OCI-LY3 (cell line): ENCODE results near the gene PRKAG3.

ENCODE experiments used
- H2AFZ ChIP-seq: fragments of 200-600, 300-600 bp; shearing (Covaris generic); 2 replicates; pipeline ENCODE4 v1.6.0; 2014; ENCODE audit warnings: antibody characterized with exemption, low read depth, low read length
- H3K27ac ChIP-seq: fragments of 200-600, 300-600 bp; sonication (generic); 2 replicates; pipeline ENCODE4 v1.5.1; 2014; ENCODE audit warnings: mild to moderate bottlenecking, low read length, moderate library complexity, mixed read lengths
- H3K27me3 ChIP-seq: fragments of 200-600, 300-600 bp; sonication (generic); 2 replicates; pipeline ENCODE4 v1.6.1; 2014; ENCODE audit warnings: low read depth, low read length, mixed read lengths
- H3K36me3 ChIP-seq: fragments of 200-600, 300-600 bp; sonication (generic); replicated peaks from 2 replicates; pipeline ENCODE3; 2014; ENCODE audit warnings: low read depth, low read length, mixed read lengths
- H3K4me1 ChIP-seq: fragments of 300-600, 200-600 bp; sonication (generic); 2 replicates; pipeline ENCODE4 v1.6.1; 2014; ENCODE audit warnings: low read length, mixed read lengths
- H3K4me2 ChIP-seq: fragments of 200-600, 300-600 bp; sonication (generic); 2 replicates; pipeline ENCODE4 v1.6.1; 2014; ENCODE audit warnings: low read length, mixed read lengths
- H3K4me3 ChIP-seq: fragments of 300-600, 200-600 bp; sonication (generic); 2 replicates; pipeline ENCODE4 v1.5.1; 2014; ENCODE audit warnings: antibody characterized with exemption, mild to moderate bottlenecking, low read length, moderate library complexity
- H3K79me2 ChIP-seq: fragments of 300-600, 200-600 bp; shearing (Covaris generic); 2 replicates; pipeline ENCODE4 v1.6.1; 2014; ENCODE audit warnings: mild to moderate bottlenecking, low read length, mixed read lengths
- H3K9ac ChIP-seq: fragments of 300-600, 200-600 bp; shearing (Covaris generic); 2 replicates; pipeline ENCODE4 v1.6.0; 2014; ENCODE audit warnings: mild to moderate bottlenecking, low read length, moderate library complexity
- H3K9me3 ChIP-seq: fragments of 200-600, 300-600 bp; shearing (Covaris generic); 2 replicates; pipeline ENCODE4 v1.6.1; 2014; ENCODE audit warnings: low read length, mixed read lengths; ENCODE audit not compliant: insufficient read depth
- H4K20me1 ChIP-seq: fragments of 200-600, 300-600 bp; sonication (generic); 2 replicates; pipeline ENCODE4 v1.6.1; 2016; ENCODE audit warnings: low read length, mixed read lengths; ENCODE audit not compliant: insufficient read depth
- EZH2phosphoT487 ChIP-seq: fragments of 200-600 bp; shearing (Covaris generic); IDR thresholded peaks from 2 replicates; pipeline ENCODE4 v1.6.1; 2018; ENCODE audit warnings: antibody characterized with exemption, mixed run types, low read depth
- TF ChIP-seq, protein P1 (sequence below): fragments of 200-600, 300-600 bp; sonication (generic); IDR thresholded peaks from 2 replicates; pipeline ENCODE4 v1.5.1; 2014; ENCODE audit warnings: antibody characterized with exemption, low read length, low read depth

PRKAG3 gene

DNA sequence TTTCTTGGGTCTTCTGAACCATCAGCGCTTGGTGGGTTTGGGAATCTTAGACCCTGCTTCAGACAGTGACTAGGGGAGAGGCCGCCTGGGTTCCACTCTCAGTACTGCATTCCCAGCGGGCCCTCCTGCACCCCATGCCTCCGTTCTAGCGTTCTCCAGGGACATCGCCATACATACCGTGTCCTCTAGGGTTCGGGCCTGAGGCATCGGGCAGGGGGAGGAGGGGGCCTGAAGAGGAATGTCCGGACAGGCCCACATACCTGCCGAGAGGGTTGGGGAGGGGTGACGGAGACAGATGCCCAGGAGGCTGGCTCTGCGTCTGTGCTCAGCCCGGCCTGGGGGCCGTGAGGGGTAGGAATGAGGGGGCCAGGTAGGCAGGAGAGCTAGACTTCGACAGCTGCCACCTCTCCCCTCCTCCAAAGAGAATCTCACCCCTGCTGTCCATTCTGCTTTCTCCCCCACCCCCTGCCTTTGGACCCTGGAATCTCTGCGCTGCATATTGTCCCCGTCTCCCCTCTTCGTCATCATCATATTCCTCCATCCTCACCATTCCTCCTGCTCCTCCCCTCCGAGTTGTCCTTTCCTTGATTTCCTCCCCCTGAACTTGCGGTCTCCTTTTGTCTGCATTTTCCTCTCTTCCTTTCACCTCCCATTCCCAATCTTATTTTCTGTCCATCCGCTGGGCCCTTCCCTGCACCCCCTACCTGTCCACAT, 41.2 kb upstream of the PRKAG3 start:
- Histone ChIP-seq H3K4me1 (peaks cover 40% of the 10 kb centered on the region), H3K36me3 (peaks cover 4% of the 10 kb centered on the region), H3K9me3 (no peaks in the 10 kb centered on the region), H3K9ac (peak overlapping the region; percentile 87; the same call in 1 of the 2 replicates), H2AFZ (no peak overlapping the region), H4K20me1 (no peaks in the 10 kb centered on the region), H3K27me3 (no peaks in the 10 kb centered on the region), H3K4me2 (peak overlapping the region; percentile 100), H3K27ac (no peak overlapping the region), H3K79me2 (peaks cover 11% of the 10 kb centered on the region), H3K4me3 (peak overlapping the region; percentile 93)
- TF ChIP-seq EZH2phosphoT487 = no peak
- TF ChIP-seq, protein P1, sequence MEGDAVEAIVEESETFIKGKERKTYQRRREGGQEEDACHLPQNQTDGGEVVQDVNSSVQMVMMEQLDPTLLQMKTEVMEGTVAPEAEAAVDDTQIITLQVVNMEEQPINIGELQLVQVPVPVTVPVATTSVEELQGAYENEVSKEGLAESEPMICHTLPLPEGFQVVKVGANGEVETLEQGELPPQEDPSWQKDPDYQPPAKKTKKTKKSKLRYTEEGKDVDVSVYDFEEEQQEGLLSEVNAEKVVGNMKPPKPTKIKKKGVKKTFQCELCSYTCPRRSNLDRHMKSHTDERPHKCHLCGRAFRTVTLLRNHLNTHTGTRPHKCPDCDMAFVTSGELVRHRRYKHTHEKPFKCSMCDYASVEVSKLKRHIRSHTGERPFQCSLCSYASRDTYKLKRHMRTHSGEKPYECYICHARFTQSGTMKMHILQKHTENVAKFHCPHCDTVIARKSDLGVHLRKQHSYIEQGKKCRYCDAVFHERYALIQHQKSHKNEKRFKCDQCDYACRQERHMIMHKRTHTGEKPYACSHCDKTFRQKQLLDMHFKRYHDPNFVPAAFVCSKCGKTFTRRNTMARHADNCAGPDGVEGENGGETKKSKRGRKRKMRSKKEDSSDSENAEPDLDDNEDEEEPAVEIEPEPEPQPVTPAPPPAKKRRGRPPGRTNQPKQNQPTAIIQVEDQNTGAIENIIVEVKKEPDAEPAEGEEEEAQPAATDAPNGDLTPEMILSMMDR = no peak

DNA sequence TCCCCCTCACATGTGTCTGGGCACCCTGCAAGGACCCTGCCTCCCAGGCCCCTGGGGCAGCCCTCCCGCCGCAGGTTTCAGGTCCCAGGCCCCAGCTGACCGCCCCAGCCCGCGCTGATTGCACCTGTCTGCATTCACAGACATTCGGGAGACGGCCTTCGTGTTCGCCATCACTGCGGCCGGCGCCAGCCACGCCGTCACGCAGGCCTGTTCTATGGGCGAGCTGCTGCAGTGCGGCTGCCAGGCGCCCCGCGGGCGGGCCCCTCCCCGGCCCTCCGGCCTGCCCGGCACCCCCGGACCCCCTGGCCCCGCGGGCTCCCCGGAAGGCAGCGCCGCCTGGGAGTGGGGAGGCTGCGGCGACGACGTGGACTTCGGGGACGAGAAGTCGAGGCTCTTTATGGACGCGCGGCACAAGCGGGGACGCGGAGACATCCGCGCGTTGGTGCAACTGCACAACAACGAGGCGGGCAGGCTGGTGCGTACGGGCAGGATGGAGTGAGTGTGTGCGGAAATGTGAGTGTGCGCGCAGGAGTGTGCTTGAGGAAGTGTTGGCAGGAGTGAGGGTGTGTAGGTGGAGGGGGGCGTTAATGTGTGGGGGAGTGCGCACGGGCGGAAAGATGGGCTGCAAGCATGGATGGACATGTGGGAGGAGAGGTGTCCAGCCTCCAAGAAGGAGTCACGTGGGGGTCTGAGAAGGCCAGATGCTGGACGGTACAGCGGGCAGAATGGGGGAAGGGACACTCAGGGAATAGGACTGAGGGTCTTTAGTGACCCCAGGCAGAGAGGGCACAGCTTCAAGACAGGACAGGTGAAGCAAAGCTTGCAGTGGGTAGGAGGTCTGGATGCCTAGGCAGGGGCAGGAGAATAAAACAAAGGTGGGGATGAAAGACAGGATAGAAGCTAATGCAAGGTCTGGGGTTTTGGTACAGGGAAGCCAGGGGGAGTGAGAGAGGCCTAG, 40.0 kb upstream of the PRKAG3 start:
- no peaks in the 10 kb centered on the region for H3K27me3 ChIP-seq
- peak overlapping the region; percentile 100 for H3K4me2 ChIP-seq
- TF ChIP-seq, protein P1 = no peak
- no peak for TF ChIP-seq EZH2phosphoT487
- H2AFZ ChIP-seq = peak overlapping the region; percentile 43
- H3K4me1 ChIP-seq = peaks cover 33% of the 10 kb centered on the region
- H4K20me1 ChIP-seq = no peaks in the 10 kb centered on the region
- no peaks in the 10 kb centered on the region for H3K9me3 ChIP-seq
- H3K9ac ChIP-seq = peak overlapping the region; percentile 87
- H3K27ac ChIP-seq = peak overlapping the region; percentile 24
- peaks cover 11% of the 10 kb centered on the region for H3K79me2 ChIP-seq
- H3K4me3 ChIP-seq = peak overlapping the region; percentile 93
- H3K36me3 ChIP-seq = peaks cover 4% of the 10 kb centered on the region

DNA sequence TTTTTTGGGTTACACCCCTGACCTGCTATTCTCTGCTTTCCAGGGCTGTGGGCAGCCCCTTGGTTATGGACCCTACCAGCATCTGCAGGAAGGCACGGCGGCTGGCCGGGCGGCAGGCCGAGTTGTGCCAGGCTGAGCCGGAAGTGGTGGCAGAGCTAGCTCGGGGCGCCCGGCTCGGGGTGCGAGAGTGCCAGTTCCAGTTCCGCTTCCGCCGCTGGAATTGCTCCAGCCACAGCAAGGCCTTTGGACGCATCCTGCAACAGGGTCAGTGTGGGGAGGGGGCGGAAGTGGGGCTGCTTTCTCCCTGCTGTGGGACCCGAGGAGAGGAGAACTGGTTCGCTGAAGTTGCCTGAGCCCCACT, 39.4 kb upstream of the PRKAG3 start:
- no peaks in the 10 kb centered on the region for H4K20me1 ChIP-seq
- H3K4me1 ChIP-seq = peaks cover 28% of the 10 kb centered on the region
- peak overlapping the region; percentile 100 for H3K4me2 ChIP-seq
- peaks cover 4% of the 10 kb centered on the region for H3K36me3 ChIP-seq
- peak overlapping the region; percentile 24; the same call in 1 of the 2 replicates for H3K27ac ChIP-seq
- H3K79me2 ChIP-seq = peaks cover 11% of the 10 kb centered on the region
- H3K9me3 ChIP-seq = no peaks in the 10 kb centered on the region
- H3K4me3 ChIP-seq = peak overlapping the region; percentile 93
- TF ChIP-seq, protein P1 = no peak
- no peak for TF ChIP-seq EZH2phosphoT487
- peak overlapping the region; percentile 87 for H3K9ac ChIP-seq
- H3K27me3 ChIP-seq = no peaks in the 10 kb centered on the region
- peak overlapping the region; percentile 42 for H2AFZ ChIP-seq

DNA sequence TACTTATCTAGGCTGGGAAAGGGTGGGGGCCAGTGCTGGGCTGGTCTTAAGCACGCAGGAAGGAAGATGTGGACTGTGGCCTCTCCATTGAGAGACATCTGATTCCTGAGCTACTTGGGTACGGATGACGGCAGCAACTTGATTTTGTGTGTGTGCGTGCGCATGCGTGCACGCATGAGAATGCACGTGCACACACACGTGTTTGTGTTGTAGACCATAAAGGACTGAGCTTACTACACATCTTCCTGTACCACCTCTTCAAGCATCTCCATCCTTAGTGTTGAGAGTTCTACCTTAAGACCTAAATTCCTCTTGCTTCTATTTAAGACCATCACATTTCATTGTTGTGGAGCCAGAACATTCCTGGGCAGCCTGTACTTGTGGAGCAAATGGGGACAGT, 37.5 kb upstream of the PRKAG3 start:
- peaks cover 11% of the 10 kb centered on the region for H3K79me2 ChIP-seq
- H3K9ac ChIP-seq = no peak overlapping the region
- no peak overlapping the region for H3K4me2 ChIP-seq
- no peaks in the 10 kb centered on the region for H3K27me3 ChIP-seq
- no peak overlapping the region for H3K27ac ChIP-seq
- H3K4me3 ChIP-seq = no peak overlapping the region
- H3K36me3 ChIP-seq = no peaks in the 10 kb centered on the region
- no peaks in the 10 kb centered on the region for H3K9me3 ChIP-seq
- no peaks in the 10 kb centered on the region for H4K20me1 ChIP-seq
- no peak overlapping the region for H2AFZ ChIP-seq
- peaks cover 28% of the 10 kb centered on the region for H3K4me1 ChIP-seq
- no peak for TF ChIP-seq EZH2phosphoT487
- TF ChIP-seq, protein P1 = no peak
